PC-9 (cell line): ENCODE data around the gene SIK3.

Source experiments
- CTCF ChIP-seq: fragments of 200-600 bp; sonication (generic); conservative IDR thresholded peaks from 2 replicates; pipeline ENCODE4 v1.6.1; 2017; ENCODE audit warnings: mixed run types, antibody characterized with exemption, mild to moderate bottlenecking, moderate library complexity
- EZH2 ChIP-seq: fragments of 200-600 bp; sonication (generic); IDR thresholded peaks from 2 replicates; pipeline ENCODE4 v1.8.0; 2017; ENCODE audit warnings: antibody characterized with exemption, low read depth

DNA sequence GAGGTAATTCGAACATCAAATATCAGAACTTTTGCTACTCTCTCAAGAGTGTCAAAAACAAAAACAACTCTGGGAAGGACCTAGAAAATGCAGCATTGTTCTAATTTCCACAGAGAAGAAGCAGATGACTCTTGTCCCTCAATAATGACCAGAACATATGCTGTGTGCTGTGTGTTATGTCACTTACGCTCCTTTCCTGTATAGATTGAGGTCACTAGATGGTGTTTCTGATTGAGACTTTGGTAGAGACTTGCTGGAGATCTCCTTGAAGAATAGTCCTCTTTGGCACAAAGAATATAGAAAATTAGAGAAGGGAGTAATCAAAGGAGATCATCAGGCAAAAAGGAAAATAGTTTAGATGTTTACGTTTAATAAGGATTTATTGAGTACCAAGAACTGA, 2.3 kb upstream of the SIK3 start:
- TF ChIP-seq CTCF (no peak), EZH2 (no peak)
